ENCODE data around the gene ZBTB40.

GRCh38 chr1:22537441-22538139 lies 85.9 kb downstream of the ZBTB40 start:
- TF ChIP-seq, protein P1, sequence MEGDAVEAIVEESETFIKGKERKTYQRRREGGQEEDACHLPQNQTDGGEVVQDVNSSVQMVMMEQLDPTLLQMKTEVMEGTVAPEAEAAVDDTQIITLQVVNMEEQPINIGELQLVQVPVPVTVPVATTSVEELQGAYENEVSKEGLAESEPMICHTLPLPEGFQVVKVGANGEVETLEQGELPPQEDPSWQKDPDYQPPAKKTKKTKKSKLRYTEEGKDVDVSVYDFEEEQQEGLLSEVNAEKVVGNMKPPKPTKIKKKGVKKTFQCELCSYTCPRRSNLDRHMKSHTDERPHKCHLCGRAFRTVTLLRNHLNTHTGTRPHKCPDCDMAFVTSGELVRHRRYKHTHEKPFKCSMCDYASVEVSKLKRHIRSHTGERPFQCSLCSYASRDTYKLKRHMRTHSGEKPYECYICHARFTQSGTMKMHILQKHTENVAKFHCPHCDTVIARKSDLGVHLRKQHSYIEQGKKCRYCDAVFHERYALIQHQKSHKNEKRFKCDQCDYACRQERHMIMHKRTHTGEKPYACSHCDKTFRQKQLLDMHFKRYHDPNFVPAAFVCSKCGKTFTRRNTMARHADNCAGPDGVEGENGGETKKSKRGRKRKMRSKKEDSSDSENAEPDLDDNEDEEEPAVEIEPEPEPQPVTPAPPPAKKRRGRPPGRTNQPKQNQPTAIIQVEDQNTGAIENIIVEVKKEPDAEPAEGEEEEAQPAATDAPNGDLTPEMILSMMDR (IDR thresholded peaks at IDR 0.05; ENCODE audit: low read length), result no peak
- no peak for TF ChIP-seq EZH2 (optimal IDR thresholded peaks at IDR 0.05; ENCODE audit: low read depth, low read length)
- no peak for TF ChIP-seq EZH2phosphoT487 (IDR thresholded peaks at IDR 0.05; ENCODE audit: low read length)
